HG02798 (cell line): Measurements from ENCODE around the gene F11.
"Not testable (repeated sequence)": the region's sequence is repeated elsewhere in the genome, so short reads cannot be mapped to it uniquely, and the experiment has no call there.

Experiments
- ATAC-seq: cut with Tn5 transposase; IDR thresholded peaks from one replicate; pipeline ENCODE4 v1.9.1; 2021; ENCODE audit warnings: mild to moderate bottlenecking; ENCODE audit not compliant: unreplicated experiment, poor library complexity

F11 gene

GRCh38 chr4:186297013-186297645 lies 31.1 kb downstream of the F11 start:
- no peak for ATAC-seq

DNA sequence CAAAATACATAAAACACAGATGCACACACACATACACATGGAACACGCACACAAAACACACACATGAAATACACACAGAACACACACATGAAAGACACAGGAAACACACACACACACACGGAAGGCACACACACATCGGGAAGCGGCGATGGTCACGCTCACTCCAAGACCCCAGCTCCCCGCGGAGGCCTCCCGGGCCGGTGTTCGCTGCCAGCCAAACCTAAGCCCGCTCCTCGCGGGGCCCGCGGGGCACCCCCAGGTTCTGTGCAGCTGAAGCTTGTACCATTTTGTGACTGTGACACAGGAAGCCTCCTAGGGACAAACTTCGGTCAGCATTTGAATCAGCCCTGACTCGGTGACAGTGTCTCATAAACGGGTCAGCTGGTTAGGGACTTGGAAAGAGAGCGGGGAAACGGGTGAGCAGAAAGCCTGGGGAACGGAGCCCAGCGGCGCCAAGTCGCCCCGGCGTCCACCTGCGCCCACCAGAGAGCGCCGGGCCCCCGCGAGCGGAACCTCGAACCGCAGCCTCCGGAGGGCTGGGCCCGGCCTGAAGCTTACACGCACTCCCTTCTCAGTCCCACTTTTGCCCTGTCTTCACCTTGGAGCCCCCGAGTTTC lies 32.1 kb downstream of the F11 start:
- no peak for ATAC-seq

GRCh38 chr4:186299291-186299690 lies 33.3 kb downstream of the F11 start:
- no peak for ATAC-seq

- ATAC-seq: no peak
These were observed 34.8 kb downstream of the F11 start for GRCh38 chr4:186300659-186301390.

DNA sequence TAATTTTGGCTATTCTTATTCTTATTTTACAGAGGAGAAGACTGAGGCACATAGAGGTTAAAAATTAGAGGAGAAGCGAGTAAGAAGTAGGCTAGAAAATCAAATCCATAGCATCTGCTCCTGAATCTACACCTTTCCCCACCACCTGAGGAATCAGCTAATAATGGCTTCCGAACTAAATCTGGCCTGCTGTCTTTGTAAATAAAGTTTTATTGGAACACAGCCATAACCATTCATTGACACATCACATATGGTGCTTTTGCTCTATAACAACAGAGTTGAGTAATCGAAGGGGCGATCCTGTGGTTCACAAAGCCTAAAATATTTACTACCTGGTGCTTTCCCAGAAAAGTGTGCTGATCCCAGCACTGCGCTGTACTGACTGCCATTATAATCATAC lies 38.2 kb downstream of the F11 start:
- no peak for ATAC-seq

GRCh38 chr4:186304866-186305505 lies 39.0 kb downstream of the F11 start:
- no peak for ATAC-seq

DNA sequence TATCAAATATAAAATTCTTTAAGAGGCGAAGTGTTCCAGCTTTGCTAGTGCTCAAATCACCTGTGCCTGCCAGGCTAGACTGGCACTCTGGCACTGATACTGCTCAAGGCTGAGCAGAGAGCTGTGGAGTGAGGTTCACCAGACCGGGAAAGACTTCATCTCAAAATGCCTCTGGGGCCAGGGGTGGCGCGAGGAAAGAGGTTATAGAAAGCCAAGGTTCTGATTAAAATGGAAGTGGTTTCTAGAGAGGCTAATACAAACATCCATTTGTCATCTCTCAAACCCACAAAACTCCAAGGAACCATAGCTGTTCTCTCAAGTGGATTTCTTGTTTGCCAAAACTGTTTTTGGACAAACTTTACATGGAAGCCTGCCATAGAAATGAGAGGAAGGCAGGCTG lies 41.5 kb downstream of the F11 start:
- ATAC-seq: no peak

- no peak for ATAC-seq
These were observed 41.9 kb downstream of the F11 start for GRCh38 chr4:186307916-186308315.

DNA sequence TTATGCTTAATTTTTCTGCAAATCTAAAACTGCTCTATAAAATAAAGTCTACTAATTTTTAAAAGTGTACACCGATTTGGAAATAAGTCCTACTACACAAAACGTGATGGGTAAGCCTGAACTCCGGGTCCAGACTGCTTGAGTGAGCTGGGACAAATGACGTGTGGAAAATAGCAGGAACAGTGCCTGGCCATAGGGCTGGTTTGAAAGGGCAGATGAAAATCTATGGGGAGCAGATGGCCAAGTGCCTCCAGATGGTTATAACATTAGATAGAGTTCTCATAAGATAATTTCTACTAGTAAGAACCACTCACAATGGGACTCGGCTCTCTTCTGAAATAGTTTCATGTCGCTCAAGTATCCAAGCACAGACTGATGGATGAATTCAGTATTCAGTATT lies 52.5 kb downstream of the F11 start:
- no peak for ATAC-seq

DNA sequence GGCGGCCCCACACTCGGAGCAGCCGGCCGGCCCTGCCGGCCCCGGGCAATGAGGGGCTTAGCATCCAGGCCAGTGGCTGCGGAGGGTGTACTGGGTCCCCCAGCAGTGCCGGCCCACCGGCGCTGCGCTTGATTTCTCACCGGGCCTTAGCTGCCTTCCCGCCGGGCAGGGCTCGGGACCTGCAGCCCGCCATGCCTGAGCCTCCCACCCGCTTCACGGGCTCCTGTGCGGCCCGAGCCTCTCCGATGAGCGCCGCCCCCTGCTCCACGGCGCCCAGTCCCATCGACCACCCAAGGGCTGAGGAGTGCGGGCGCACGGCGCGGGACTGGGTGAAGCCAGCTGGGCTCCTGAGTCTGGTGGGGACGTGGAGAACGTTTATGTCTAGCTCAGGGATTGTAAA lies 58.7 kb downstream of the F11 start:
- ATAC-seq: not testable (repeated sequence)

GRCh38 chr4:186326391-186326790 lies 60.4 kb downstream of the F11 start:
- no peak for ATAC-seq

DNA sequence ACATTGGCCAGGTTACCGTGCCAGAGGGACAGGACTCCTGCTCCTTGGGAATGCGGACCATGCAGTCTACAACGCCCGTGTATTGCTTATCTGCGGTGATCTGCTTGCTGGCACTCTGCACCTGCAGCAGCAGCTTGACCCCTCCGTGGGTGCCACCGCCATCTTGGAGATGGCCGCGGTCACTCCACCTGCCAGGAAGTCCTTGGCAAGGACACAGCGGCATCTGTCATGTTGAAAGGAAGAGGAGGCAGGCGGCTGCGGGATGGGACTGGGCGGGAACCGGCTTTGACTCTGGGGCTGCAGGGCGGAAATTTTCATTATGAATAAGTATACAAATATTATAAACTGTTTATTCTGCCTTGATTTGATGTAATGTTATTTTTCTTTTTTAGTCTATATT lies 63.4 kb downstream of the F11 start:
- no peak for ATAC-seq

GRCh38 chr4:186330368-186330767 lies 64.4 kb downstream of the F11 start:
- ATAC-seq: no peak

DNA sequence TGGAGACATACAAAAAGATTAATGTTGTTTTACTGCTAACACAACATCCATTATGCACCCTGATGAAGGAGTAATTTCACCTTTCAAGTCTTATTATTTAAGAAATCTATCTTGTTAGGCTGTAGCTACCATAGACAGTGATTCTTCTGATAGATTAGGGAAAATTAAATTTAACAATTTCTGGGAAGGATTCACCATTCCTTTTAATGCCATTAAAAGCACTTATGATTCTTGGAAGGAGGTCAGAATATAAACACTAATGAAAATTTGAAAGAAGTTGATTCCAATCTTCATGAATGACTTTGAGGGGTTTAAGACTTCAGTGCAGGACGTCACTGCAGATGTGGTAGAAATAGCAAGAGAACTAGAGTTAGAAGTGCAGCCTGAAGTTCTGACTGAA lies 69.8 kb downstream of the F11 start:
- ATAC-seq: no peak
